GM23338 (cell line): ENCODE measurements around the gene NFX1. TPM values are rescaled to one million over a fixed set of nuclear protein-coding genes. Genes with fewer than 3 reads are reported as not detected.

Source experiments
- ATAC-seq: fragments of 200-7000 bp; cut with Tn5 transposase; 3 replicates; pipeline ENCODE4 v1.9.1; 2020
- DNase-seq: peaks from one replicate; pipeline ENCODE4 v3.0.0-alpha.2; 2015; ENCODE audit warnings: low spot score
- H2AFZ ChIP-seq: fragments of 200-600 bp; sonication (generic); 2 replicates; pipeline ENCODE4 v1.8.0; 2016; ENCODE audit warnings: antibody characterized with exemption, mild to moderate bottlenecking, moderate library complexity
- H3F3A ChIP-seq: fragments of 200-600 bp; sonication (generic); replicated peaks from 2 replicates; pipeline ENCODE4 v1.8.0; 2017; ENCODE audit warnings: antibody characterized with exemption, mixed run types, low read depth
- H3K27ac ChIP-seq: fragments of 200-600 bp; sonication (generic); 2 replicates; pipeline ENCODE4 v1.6.1; 2016; ENCODE audit warnings: low read depth
- H3K27me3 ChIP-seq: fragments of 200-600 bp; sonication (generic); 2 replicates; pipeline ENCODE4 v1.8.0; 2016; ENCODE audit warnings: mild to moderate bottlenecking, mixed run types, moderate library complexity; ENCODE audit not compliant: insufficient read depth
- H3K36me3 ChIP-seq: fragments of 200-600 bp; sonication (generic); 2 replicates; pipeline ENCODE4 v1.8.0; 2016; ENCODE audit warnings: mild to moderate bottlenecking; ENCODE audit not compliant: insufficient read depth
- H3K4me1 ChIP-seq: fragments of 200-600 bp; sonication (generic); 2 replicates; pipeline ENCODE4 v1.8.0; 2016; ENCODE audit warnings: mild to moderate bottlenecking, moderate library complexity; ENCODE audit not compliant: insufficient read depth
- H3K4me2 ChIP-seq: fragments of 200-600 bp; sonication (generic); 2 replicates; pipeline ENCODE4 v1.7.1; 2017; ENCODE audit warnings: mixed run types
- H3K4me3 ChIP-seq: fragments of 200-600 bp; sonication (generic); 2 replicates; pipeline ENCODE4 v1.6.1; 2016; ENCODE audit warnings: mixed run types
- H3K79me2 ChIP-seq: fragments of 200-600 bp; sonication (generic); replicated peaks from 2 replicates; pipeline ENCODE4 v1.8.0; 2017; ENCODE audit warnings: mild to moderate bottlenecking; ENCODE audit not compliant: insufficient read depth
- H3K9me2 ChIP-seq: fragments of 200-600 bp; sonication (generic); 2 replicates; pipeline ENCODE4 v1.8.0; 2017; ENCODE audit not compliant: insufficient read depth
- H4K20me1 ChIP-seq: fragments of 200-600 bp; sonication (generic); replicated peaks from 2 replicates; pipeline ENCODE4 v1.8.0; 2017; ENCODE audit warnings: mild to moderate bottlenecking; ENCODE audit not compliant: insufficient read depth
- H3K27ac Mint-ChIP-seq: 2 replicates; pipeline ENCODE4 v1.8.0; 2020; ENCODE audit warnings: inconsistent platforms, mild to moderate bottlenecking, moderate library complexity, mixed read lengths
- H3K27me3 Mint-ChIP-seq: 3 replicates; pipeline ENCODE4 v1.8.0; 2022; ENCODE audit warnings: low read depth, mild to moderate bottlenecking, moderate library complexity, mixed read lengths, inconsistent platforms; ENCODE audit not compliant: insufficient read depth, poor library complexity
- H3K36me3 Mint-ChIP-seq: 3 replicates; pipeline ENCODE4 v1.8.0; 2021; ENCODE audit warnings: low read depth, mild to moderate bottlenecking, inconsistent platforms, moderate library complexity, mixed read lengths
- H3K4me1 Mint-ChIP-seq: 3 replicates; pipeline ENCODE4 v1.8.0; 2020; ENCODE audit warnings: mild to moderate bottlenecking, inconsistent platforms, mixed read lengths
- H3K4me3 Mint-ChIP-seq: 3 replicates; pipeline ENCODE4 v1.8.0; 2021; ENCODE audit warnings: moderate library complexity, mild to moderate bottlenecking, inconsistent platforms, mixed read lengths
- H3K9me3 Mint-ChIP-seq: 3 replicates; pipeline ENCODE4 v1.8.0; 2020; ENCODE audit warnings: moderate library complexity, mild to moderate bottlenecking, inconsistent platforms, mixed read lengths
- CREB1 ChIP-seq: fragments of 250-450 bp; sonication (Bioruptor Pico); IDR thresholded peaks from 2 replicates; pipeline ENCODE4 v1.5.0; 2020; ENCODE audit warnings: low read depth, mild to moderate bottlenecking, moderate library complexity
- EZH2 ChIP-seq: fragments of 200-600 bp; sonication (generic); IDR thresholded peaks from one replicate; pipeline ENCODE4 v1.8.0; 2017; ENCODE audit warnings: antibody characterized with exemption, mild to moderate bottlenecking, low read depth; ENCODE audit not compliant: unreplicated experiment
- JUNB ChIP-seq: IDR thresholded peaks from one replicate; pipeline ENCODE4 v1.6.1; 2016; ENCODE audit warnings: antibody characterized with exemption; ENCODE audit not compliant: unreplicated experiment
- NANOG ChIP-seq: IDR thresholded peaks from 2 replicates; pipeline ENCODE4 v1.6.1; 2016; ENCODE audit warnings: antibody characterized with exemption, borderline replicate concordance
- POLR2AphosphoS5 ChIP-seq: IDR thresholded peaks from 2 replicates; pipeline ENCODE4 v1.6.1; 2016; ENCODE audit warnings: antibody characterized with exemption, low read depth
- STAT1 ChIP-seq: IDR thresholded peaks from one replicate; pipeline ENCODE4 v1.6.1; 2016; ENCODE audit warnings: antibody characterized with exemption; ENCODE audit not compliant: unreplicated experiment
- ZNF331 ChIP-seq: fragments of 250-450 bp; sonication (Bioruptor Pico); IDR thresholded peaks from 2 replicates; pipeline ENCODE4 v1.5.0; 2020; ENCODE audit warnings: low read depth, mild to moderate bottlenecking, moderate library complexity
- polyA plus RNA-seq: library from polyadenylated mRNA; unstranded; fragments of >200 nt; fragmentation: Nextera tagmentation; extraction: Ambion mirVana; gene quantifications from 2 replicates; pipeline ENCODE4 v1.2.1, GENCODE V29; 2016
- total RNA-seq: library from RNA; depleted of rRNA; stranded (reverse); fragments of >200 nt; shearing (Covaris generic); gene quantifications from 2 replicates; pipeline ENCODE4 v1.2.3, GENCODE V29; 2014
- TF ChIP-seq, protein P1 (sequence below): IDR thresholded peaks from one replicate; pipeline ENCODE4 v1.6.1; 2018; ENCODE audit warnings: antibody characterized with exemption; ENCODE audit not compliant: unreplicated experiment
- TF ChIP-seq, protein P2 (sequence below): IDR thresholded peaks from 2 replicates; pipeline ENCODE4 v1.6.1; 2016; ENCODE audit warnings: antibody characterized with exemption
- TF ChIP-seq, protein P3 (sequence below), 2 experiments: fragments of 200-600 bp in 1 of 2; sonication (generic) in 1 of 2; conservative IDR thresholded peaks; 2 replicates each; pipeline versions ENCODE4 v1.5.1 to v1.6.1; 2016 to 2017; ENCODE audit warnings: antibody characterized with exemption in 2 of 2, low read depth in 2 of 2, mild to moderate bottlenecking in 2 of 2, moderate library complexity in 1 of 2

Gene NFX1
- total and polyA plus RNA-seq, 2 experiments from 2014 or later = 13.9 to 26.1 TPM

DNA sequence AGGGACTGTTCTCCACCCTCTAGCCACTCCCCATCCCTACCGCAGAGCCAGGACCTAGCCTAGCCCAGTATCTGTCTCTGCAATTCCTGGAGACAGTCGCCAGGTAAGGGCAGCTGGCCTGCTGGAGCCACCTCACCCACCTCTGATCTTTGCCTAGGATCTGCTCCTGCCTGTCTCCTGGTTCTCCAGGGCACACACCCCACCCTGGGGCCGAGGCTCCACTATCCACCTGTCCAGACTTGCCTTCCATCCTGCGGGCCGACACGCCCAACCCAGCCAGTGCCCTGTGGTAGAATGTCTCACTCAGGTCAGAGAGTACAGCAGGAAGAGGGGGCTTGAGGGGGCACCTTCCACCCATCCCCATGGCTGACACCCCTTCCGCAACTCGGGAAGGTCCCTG is 127.8 kb downstream of the NFX1 start:
- Histone ChIP-seq H3F3A (no peaks in the 10 kb centered on the region), H4K20me1 (no peaks in the 10 kb centered on the region), H3K4me3 (no peak overlapping the region), H3K4me1 (no peaks in the 10 kb centered on the region), H3K36me3 (no peaks in the 10 kb centered on the region), H3K27ac (no peak overlapping the region), H2AFZ (no peak overlapping the region), H3K4me2 (no peak overlapping the region), H3K79me2 (no peaks in the 10 kb centered on the region), H3K9me2 (no peaks in the 10 kb centered on the region), H3K27me3 (no peaks in the 10 kb centered on the region)
- Mint-ChIP-seq H3K36me3 (no peaks in the 10 kb centered on the region), H3K4me3 (no peak overlapping the region), H3K27ac (no peak overlapping the region), H3K27me3 (peaks cover 5% of the 10 kb centered on the region), H3K4me1 (peaks cover 6% of the 10 kb centered on the region), H3K9me3 (peaks cover 3% of the 10 kb centered on the region; the same call in 2 of the 3 replicates)
- TF ChIP-seq, protein P1, sequence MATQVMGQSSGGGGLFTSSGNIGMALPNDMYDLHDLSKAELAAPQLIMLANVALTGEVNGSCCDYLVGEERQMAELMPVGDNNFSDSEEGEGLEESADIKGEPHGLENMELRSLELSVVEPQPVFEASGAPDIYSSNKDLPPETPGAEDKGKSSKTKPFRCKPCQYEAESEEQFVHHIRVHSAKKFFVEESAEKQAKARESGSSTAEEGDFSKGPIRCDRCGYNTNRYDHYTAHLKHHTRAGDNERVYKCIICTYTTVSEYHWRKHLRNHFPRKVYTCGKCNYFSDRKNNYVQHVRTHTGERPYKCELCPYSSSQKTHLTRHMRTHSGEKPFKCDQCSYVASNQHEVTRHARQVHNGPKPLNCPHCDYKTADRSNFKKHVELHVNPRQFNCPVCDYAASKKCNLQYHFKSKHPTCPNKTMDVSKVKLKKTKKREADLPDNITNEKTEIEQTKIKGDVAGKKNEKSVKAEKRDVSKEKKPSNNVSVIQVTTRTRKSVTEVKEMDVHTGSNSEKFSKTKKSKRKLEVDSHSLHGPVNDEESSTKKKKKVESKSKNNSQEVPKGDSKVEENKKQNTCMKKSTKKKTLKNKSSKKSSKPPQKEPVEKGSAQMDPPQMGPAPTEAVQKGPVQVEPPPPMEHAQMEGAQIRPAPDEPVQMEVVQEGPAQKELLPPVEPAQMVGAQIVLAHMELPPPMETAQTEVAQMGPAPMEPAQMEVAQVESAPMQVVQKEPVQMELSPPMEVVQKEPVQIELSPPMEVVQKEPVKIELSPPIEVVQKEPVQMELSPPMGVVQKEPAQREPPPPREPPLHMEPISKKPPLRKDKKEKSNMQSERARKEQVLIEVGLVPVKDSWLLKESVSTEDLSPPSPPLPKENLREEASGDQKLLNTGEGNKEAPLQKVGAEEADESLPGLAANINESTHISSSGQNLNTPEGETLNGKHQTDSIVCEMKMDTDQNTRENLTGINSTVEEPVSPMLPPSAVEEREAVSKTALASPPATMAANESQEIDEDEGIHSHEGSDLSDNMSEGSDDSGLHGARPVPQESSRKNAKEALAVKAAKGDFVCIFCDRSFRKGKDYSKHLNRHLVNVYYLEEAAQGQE = no peak
- TF ChIP-seq JUNB (no peak), NANOG (no peak), POLR2AphosphoS5 (no peak), STAT1 (no peak), EZH2 (no peak)
- TF ChIP-seq, protein P2, sequence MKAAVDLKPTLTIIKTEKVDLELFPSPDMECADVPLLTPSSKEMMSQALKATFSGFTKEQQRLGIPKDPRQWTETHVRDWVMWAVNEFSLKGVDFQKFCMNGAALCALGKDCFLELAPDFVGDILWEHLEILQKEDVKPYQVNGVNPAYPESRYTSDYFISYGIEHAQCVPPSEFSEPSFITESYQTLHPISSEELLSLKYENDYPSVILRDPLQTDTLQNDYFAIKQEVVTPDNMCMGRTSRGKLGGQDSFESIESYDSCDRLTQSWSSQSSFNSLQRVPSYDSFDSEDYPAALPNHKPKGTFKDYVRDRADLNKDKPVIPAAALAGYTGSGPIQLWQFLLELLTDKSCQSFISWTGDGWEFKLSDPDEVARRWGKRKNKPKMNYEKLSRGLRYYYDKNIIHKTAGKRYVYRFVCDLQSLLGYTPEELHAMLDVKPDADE = no peak
- TF ChIP-seq, protein P3, sequence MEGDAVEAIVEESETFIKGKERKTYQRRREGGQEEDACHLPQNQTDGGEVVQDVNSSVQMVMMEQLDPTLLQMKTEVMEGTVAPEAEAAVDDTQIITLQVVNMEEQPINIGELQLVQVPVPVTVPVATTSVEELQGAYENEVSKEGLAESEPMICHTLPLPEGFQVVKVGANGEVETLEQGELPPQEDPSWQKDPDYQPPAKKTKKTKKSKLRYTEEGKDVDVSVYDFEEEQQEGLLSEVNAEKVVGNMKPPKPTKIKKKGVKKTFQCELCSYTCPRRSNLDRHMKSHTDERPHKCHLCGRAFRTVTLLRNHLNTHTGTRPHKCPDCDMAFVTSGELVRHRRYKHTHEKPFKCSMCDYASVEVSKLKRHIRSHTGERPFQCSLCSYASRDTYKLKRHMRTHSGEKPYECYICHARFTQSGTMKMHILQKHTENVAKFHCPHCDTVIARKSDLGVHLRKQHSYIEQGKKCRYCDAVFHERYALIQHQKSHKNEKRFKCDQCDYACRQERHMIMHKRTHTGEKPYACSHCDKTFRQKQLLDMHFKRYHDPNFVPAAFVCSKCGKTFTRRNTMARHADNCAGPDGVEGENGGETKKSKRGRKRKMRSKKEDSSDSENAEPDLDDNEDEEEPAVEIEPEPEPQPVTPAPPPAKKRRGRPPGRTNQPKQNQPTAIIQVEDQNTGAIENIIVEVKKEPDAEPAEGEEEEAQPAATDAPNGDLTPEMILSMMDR (conservative IDR thresholded peaks at IDR 0.05; ENCODE audit: low read depth in 2 of 2) = no peak
- no peak for DNase-seq
- no peak for ATAC-seq

DNA sequence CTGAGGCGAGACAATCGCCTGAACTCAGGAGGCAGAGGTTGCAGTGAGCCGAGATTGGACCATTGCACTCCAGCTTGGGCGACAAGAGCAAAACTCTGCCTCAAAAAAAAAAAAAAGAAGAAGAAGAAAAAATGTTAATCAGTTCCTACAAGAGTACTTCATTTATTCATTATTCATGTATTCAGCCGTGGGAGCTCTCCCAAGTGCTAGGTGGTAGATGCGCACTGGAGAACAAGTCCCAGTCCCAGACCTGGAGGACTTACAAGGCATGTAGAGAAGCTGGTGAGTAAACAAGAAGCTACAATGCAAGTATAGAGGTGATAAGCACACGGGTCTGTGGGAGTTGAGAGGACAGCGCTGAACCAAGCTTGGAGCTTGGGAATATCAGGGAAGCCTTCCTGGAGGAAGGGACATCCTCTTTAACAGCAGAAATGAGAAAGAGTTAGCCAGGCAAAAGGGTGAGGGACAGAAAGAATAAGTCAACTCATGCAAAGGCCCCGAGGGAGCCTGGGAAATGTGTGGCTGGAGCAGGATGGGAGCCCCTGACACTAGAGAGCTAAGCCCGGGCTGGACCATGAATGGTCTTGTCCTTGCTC is 129.5 kb downstream of the NFX1 start:
- no peaks in the 10 kb centered on the region for H3K9me2 ChIP-seq
- H3K27me3 ChIP-seq = no peaks in the 10 kb centered on the region
- no peaks in the 10 kb centered on the region for H3K36me3 Mint-ChIP-seq
- no peaks in the 10 kb centered on the region for H3K4me1 ChIP-seq
- no peaks in the 10 kb centered on the region for H3K79me2 ChIP-seq
- DNase-seq (no peak), ATAC-seq (no peak)
- H2AFZ ChIP-seq = no peak overlapping the region
- no peaks in the 10 kb centered on the region for H3K36me3 ChIP-seq
- peaks cover 5% of the 10 kb centered on the region for H3K27me3 Mint-ChIP-seq
- no peak overlapping the region for H3K4me3 Mint-ChIP-seq
- no peak overlapping the region for H3K4me3 ChIP-seq
- peaks cover 6% of the 10 kb centered on the region for H3K4me1 Mint-ChIP-seq
- no peaks in the 10 kb centered on the region for H4K20me1 ChIP-seq
- no peaks in the 10 kb centered on the region for H3F3A ChIP-seq
- no peak overlapping the region for H3K4me2 ChIP-seq
- no peak overlapping the region for H3K27ac Mint-ChIP-seq
- no peak overlapping the region for H3K27ac ChIP-seq
- H3K9me3 Mint-ChIP-seq = peaks cover 3% of the 10 kb centered on the region; the same call in 2 of the 3 replicates
- TF ChIP-seq EZH2 (no peak), CREB1 (CRISPR knock-in tag) (no peak), ZNF331 (CRISPR knock-in tag) (no peak), STAT1 (no peak), JUNB (no peak)
